ENCODE results near the gene RFC5.

GRCh38 chr12:118068445-118068844 lies 51.9 kb downstream of the RFC5 start:
- TF ChIP-seq, protein P1, sequence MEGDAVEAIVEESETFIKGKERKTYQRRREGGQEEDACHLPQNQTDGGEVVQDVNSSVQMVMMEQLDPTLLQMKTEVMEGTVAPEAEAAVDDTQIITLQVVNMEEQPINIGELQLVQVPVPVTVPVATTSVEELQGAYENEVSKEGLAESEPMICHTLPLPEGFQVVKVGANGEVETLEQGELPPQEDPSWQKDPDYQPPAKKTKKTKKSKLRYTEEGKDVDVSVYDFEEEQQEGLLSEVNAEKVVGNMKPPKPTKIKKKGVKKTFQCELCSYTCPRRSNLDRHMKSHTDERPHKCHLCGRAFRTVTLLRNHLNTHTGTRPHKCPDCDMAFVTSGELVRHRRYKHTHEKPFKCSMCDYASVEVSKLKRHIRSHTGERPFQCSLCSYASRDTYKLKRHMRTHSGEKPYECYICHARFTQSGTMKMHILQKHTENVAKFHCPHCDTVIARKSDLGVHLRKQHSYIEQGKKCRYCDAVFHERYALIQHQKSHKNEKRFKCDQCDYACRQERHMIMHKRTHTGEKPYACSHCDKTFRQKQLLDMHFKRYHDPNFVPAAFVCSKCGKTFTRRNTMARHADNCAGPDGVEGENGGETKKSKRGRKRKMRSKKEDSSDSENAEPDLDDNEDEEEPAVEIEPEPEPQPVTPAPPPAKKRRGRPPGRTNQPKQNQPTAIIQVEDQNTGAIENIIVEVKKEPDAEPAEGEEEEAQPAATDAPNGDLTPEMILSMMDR (IDR thresholded peaks at IDR 0.05) = no peak
- TF ChIP-seq EP300 (IDR thresholded peaks at IDR 0.05) = no peak

Data from tibial nerve (tissue), 4 donors.